ENCODE results near the gene PGAP3. TPM values are rescaled to one million over a fixed set of nuclear protein-coding genes. Genes with fewer than 3 reads are reported as not detected.

PGAP3 gene
- polyA plus RNA-seq, 3 donors, result 8.3 to 19.3 (median 9.2) TPM

DNA sequence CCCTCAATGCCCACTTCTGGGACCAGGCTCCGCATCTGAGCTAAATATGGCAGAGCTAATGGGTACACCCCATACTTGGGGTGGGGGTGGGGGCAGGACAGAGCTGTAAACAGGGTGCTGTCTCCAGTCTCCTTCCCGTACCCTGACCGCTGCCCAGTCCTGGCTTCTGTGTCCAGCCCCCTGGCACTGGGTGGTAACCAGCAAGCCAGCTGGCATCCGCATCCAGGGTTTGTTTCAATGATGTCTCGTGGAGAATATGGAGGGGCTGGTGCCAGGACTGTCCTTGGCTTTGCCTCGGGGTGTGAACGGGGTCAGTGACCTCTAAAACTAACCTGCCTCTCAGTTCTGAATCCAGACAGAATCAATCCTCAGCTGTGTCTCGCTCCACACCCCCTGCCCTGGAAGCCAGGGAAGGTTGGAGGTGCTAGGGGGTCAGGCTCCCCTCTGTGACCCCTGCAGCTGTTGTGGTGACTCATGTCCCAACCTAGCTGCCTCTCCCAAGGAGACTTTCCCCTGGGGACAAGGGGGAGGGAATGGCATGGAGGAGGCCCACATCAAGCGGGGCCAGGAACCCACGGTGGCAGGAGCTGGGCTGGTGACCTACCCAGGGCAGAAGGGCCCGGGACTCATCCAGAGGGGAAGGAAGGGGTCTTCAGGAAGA, 21.1 kb downstream of the PGAP3 start:
- H3K9ac ChIP-seq (ENCODE audit: insufficient read depth, low read length, poor library complexity, severe bottlenecking), result no peak overlapping the region
- peaks cover 7% of the 10 kb centered on the region for H4K20me1 ChIP-seq (ENCODE audit: insufficient read depth, low read length)
- DNase-seq, result no peak
- H2AFZ ChIP-seq (ENCODE audit: insufficient read depth, low read depth, low read length, poor library complexity, severe bottlenecking), result no peak overlapping the region
- H3K4me1 ChIP-seq (ENCODE audit: control insufficient read depth in 1 of 2, insufficient read depth in 2 of 2, low read length in 2 of 2), result peaks cover 12 to 14% of the 10 kb centered on the region in 2 donors
- peak overlapping the region in 1 of 2 donors; percentile 77 for H3K4me3 Mint-ChIP-seq
- H3K4me2 ChIP-seq (replicated peaks; ENCODE audit: extremely low read depth, low read length, poor library complexity, severe bottlenecking), result no peak overlapping the region
- H3K27ac ChIP-seq (ENCODE audit: low read depth in 1 of 2, low read length in 2 of 2), result no peak overlapping the region
- peaks cover 19 to 67% of the 10 kb centered on the region in 2 donors for H3K27me3 ChIP-seq (ENCODE audit: control insufficient read depth in 2 of 2, insufficient read depth in 2 of 2, low read length in 2 of 2)
- H3K9me3 Mint-ChIP-seq, result peaks cover 0 to 14% (median 5%) of the 10 kb centered on the region in 7 donors
- intact Hi-C loops (cut with micrococcal nuclease), result loop anchor here in 1 of 2 donors (5.0 kb wide), 1 partner anchor 44 kb away; no protein-coding TSS in a partner anchor
- no peaks in the 10 kb centered on the region for H3K79me2 ChIP-seq (ENCODE audit: insufficient read depth, low read length)
- no peak overlapping the region for H3K27ac Mint-ChIP-seq
- no peak overlapping the region for H3K4me3 ChIP-seq (replicated peaks in 1 of 3; ENCODE audit: low read depth in 2 of 3, low read length in 3 of 3)
- peaks cover 53 to 80% (median 67%) of the 10 kb centered on the region in 3 donors for H3K27me3 Mint-ChIP-seq (ENCODE audit: low read depth in 3 of 3)
- peaks cover 13 to 15% of the 10 kb centered on the region in 2 donors for H3K36me3 Mint-ChIP-seq
- H3K9me3 ChIP-seq (replicated peaks in 1 of 2; ENCODE audit: control insufficient read depth in 1 of 2, insufficient read depth in 1 of 2, low read length in 2 of 2), result peaks cover 0 to 11% of the 10 kb centered on the region in 2 donors
- WGBS (ENCODE audit: insufficient coverage), result 63% methylated on average over 5 of the region's 11 CpGs
- peaks cover 10% of the 10 kb centered on the region for H3K4me1 Mint-ChIP-seq
- TF ChIP-seq, protein P1, sequence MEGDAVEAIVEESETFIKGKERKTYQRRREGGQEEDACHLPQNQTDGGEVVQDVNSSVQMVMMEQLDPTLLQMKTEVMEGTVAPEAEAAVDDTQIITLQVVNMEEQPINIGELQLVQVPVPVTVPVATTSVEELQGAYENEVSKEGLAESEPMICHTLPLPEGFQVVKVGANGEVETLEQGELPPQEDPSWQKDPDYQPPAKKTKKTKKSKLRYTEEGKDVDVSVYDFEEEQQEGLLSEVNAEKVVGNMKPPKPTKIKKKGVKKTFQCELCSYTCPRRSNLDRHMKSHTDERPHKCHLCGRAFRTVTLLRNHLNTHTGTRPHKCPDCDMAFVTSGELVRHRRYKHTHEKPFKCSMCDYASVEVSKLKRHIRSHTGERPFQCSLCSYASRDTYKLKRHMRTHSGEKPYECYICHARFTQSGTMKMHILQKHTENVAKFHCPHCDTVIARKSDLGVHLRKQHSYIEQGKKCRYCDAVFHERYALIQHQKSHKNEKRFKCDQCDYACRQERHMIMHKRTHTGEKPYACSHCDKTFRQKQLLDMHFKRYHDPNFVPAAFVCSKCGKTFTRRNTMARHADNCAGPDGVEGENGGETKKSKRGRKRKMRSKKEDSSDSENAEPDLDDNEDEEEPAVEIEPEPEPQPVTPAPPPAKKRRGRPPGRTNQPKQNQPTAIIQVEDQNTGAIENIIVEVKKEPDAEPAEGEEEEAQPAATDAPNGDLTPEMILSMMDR (IDR thresholded peaks at IDR 0.05), result no peak
- H3K36me3 ChIP-seq (replicated peaks in 1 of 2; ENCODE audit: control insufficient read depth in 1 of 2, insufficient read depth in 2 of 2, low read length in 2 of 2), result peaks cover 12 to 14% of the 10 kb centered on the region in 2 donors

DNA sequence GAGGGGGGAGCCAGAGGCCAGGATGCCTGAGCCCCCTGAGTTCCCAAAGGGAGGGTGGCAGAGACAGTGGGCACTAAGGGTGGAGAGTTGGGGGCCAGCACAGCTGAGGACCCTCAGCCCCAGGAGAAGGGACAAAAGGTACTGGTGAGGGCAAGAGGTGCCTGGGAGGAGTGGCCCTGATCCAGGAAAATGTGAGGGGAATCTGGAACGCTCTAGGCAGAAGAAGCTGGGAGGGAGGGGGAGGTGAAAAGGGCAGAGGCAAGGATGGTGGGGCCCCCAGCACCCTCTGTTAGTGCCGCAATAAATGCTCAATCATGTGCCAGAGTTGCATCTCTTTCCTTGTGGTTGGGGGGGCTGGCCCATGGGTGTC, 21.6 kb downstream of the PGAP3 start:
- Histone ChIP-seq H3K27me3 (ENCODE audit: control insufficient read depth in 2 of 2, insufficient read depth in 2 of 2, low read length in 2 of 2) (peaks cover 19 to 62% of the 10 kb centered on the region in 2 donors), H3K4me3 (replicated peaks in 1 of 3; ENCODE audit: low read depth in 2 of 3, low read length in 3 of 3) (no peak overlapping the region), H3K79me2 (ENCODE audit: insufficient read depth, low read length) (no peaks in the 10 kb centered on the region), H3K36me3 (replicated peaks in 1 of 2; ENCODE audit: control insufficient read depth in 1 of 2, insufficient read depth in 2 of 2, low read length in 2 of 2) (peaks cover 17 to 19% of the 10 kb centered on the region in 2 donors), H3K27ac (ENCODE audit: low read depth in 1 of 2, low read length in 2 of 2) (no peak overlapping the region), H3K4me2 (replicated peaks; ENCODE audit: extremely low read depth, low read length, poor library complexity, severe bottlenecking) (no peak overlapping the region), H3K4me1 (ENCODE audit: control insufficient read depth in 1 of 2, insufficient read depth in 2 of 2, low read length in 2 of 2) (peaks cover 12 to 14% of the 10 kb centered on the region in 2 donors), H2AFZ (ENCODE audit: insufficient read depth, low read depth, low read length, poor library complexity, severe bottlenecking) (no peak overlapping the region), H3K9me3 (replicated peaks in 1 of 2; ENCODE audit: control insufficient read depth in 1 of 2, insufficient read depth in 1 of 2, low read length in 2 of 2) (peaks cover 0 to 11% of the 10 kb centered on the region in 2 donors), H3K9ac (ENCODE audit: insufficient read depth, low read length, poor library complexity, severe bottlenecking) (no peak overlapping the region), H4K20me1 (ENCODE audit: insufficient read depth, low read length) (peaks cover 7% of the 10 kb centered on the region)
- Mint-ChIP-seq H3K4me1 (peaks cover 10% of the 10 kb centered on the region), H3K27ac (peak overlapping the region in 1 of 7 donors; percentile 71), H3K27me3 (ENCODE audit: low read depth in 3 of 3) (peaks cover 49 to 75% (median 63%) of the 10 kb centered on the region in 3 donors), H3K4me3 (peak overlapping the region in 1 of 2 donors; percentile 27), H3K9me3 (peaks cover 0 to 14% (median 5%) of the 10 kb centered on the region in 7 donors), H3K36me3 (peaks cover 19% of the 10 kb centered on the region in 2 donors)
- intact Hi-C loops (cut with micrococcal nuclease), result loop anchor here in 1 of 2 donors (5.0 kb wide), 1 partner anchor 44 kb away; no protein-coding TSS in a partner anchor
- TF ChIP-seq, protein P1 (IDR thresholded peaks at IDR 0.05), result no peak
- WGBS (ENCODE audit: insufficient coverage), result 70% methylated on average over 2 of the region's 2 CpGs
- DNase-seq, result no peak

All from CD14-positive monocyte (primary cell).